Ovary (tissue), 3 donors: ENCODE results near the gene TSPEAR.

ENCODE experiments used
- CTCF ChIP-seq, 3 donors: fragments of 450-650 bp in 2 of 3; fragments of 200-600 bp in 1 of 3; IDR thresholded peaks; one replicate each; pipeline versions ENCODE4 v1.5.1 to v1.8.0; 2016 to 2022; ENCODE audit warnings: antibody characterized with exemption in 3 of 3, mild to moderate bottlenecking in 1 of 3
- POLR2A ChIP-seq: fragments of 450-650 bp; IDR thresholded peaks from one replicate; pipeline ENCODE4 v1.6.1; 2017; ENCODE audit warnings: antibody characterized with exemption, mild to moderate bottlenecking, moderate library complexity
- donor health status: DM: no; HTN: no; CAD: no.

DNA sequence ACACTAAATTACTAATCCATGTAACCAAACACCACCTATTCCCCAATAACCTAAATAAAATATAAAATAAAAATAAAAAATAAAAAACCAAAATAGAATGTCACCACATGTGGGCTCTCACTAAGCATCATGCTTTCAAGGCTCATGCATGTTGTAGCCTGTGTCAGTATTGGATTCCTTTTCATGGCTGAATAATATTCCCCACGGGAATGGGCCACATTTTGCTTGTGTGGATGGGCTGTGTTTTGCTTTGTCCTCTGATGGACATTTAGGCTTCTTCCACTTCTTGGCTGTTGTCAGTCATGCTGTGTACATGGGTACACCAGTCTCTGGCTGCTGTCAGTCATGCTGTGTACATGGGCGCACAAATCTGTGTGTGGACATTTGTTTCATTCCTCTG, 122.3 kb downstream of the TSPEAR start:
- TF ChIP-seq CTCF (IDR thresholded peaks at IDR 0.05) (no peak), POLR2A (no peak)
